HG02759 (cell line): ENCODE data around the gene FIGNL2.

ENCODE experiments used
- ATAC-seq: cut with Tn5 transposase; IDR thresholded peaks from one replicate; pipeline ENCODE4 v1.9.1; 2021; ENCODE audit warnings: mild to moderate bottlenecking, moderate library complexity; ENCODE audit not compliant: unreplicated experiment

The FIGNL2 gene

DNA sequence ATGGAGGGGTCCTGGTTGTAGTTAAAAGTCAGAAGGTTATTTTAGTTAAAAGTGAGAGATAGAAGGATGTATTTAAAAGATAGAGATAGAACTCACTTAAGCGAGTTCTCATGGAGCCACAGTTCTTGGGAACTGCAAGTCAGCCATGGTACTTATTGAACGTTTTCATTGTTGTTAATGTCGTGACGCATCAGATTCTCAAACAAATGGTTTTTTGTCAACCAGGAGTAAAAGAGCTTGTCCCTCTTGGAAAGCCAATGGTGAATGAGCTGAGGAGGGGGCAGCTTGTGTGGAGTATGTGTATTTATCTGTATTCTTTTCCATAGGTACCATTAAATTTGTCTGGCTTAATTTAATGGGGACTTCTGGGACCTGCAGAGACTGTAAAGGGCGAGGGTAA, 68.6 kb downstream of the FIGNL2 start:
- ATAC-seq: no peak

DNA sequence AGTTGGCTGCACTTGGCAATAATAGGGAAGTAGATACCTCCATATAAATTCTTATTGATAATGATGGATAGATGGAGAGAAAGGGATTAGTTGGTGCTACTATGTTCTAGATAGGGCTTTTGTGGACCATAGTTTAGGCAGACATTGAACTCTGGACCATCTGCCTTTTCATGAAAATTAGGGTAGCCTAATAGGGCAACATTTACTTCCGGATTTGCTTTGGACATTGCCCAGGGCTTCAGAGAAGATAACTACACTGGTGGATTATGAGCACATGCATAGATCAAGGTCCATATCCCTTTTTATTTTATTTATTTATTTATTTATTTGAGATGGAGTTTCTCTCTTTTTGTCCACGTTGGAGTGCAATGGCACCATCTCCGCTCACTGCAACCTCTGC, 70.5 kb downstream of the FIGNL2 start:
- ATAC-seq: no peak

DNA sequence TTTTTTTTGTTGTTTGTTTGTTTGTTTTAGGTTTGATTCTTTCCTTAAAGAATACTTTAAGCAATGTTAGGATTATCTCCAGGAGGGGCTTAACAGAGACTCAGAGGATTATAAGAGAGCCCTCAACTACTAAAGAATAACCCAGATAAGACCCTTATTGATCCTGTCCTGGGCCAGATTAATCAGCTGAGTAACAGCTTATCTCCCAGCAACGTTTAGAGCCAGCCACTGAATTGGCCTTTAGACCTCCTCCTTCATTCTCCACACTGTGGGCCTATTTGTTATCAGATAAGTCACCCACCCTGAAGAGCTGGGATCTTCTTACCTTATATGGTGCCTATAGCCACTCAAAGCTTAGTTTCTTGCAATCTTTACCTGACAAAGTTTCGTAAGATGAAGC, 71.1 kb downstream of the FIGNL2 start:
- no peak for ATAC-seq

DNA sequence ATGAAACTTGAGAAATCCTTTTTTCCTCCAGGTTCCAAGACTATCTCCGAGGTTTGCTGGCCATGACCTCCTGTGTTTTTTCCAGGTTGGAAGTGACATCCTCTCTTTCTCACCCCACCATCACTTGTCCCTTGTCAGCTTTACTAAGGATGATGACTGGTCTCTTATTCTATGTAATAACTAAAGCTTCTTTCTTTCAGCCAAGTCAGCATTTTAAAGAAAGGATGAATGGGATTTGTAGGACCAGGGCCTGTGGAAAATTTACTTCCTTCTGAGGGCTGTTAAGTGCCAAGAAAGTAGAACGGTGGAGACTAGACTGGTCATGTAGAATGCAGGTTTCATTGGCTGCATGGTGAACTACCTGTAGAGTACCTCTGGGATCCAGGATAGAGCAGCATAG, 73.6 kb downstream of the FIGNL2 start:
- no peak for ATAC-seq

DNA sequence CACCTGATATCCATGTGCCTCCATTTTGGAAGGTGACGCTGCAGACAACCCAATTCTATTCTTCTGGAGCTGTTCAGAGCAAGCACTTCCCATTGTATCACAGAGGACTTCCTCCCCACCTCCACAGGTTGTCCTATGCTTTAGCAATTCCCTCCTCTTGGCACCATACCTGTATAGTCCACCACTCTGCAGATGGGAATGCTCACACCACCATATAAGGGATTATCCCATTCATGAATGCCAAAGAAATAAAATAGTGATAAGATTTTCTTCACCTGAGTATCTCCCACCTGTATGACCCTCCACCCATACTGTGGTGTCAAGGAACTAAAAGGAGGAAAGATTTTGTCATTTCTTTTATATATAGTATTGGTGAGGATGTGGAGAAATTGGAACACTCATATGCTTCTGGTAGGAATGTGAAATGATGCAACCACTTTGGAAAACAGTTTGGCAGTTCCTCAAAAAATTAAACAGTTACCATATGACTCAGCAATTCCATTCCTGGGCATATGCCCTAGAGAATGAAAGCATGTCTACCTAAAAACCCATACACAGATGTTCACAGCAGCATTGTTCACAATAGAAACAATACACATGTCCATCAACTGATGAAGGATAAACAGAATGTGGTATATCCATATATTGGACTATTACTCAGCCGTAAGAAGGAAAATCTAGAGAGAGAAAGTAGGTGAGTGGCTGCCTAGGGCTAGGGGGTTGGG, 75.2 kb downstream of the FIGNL2 start:
- no peak for ATAC-seq

DNA sequence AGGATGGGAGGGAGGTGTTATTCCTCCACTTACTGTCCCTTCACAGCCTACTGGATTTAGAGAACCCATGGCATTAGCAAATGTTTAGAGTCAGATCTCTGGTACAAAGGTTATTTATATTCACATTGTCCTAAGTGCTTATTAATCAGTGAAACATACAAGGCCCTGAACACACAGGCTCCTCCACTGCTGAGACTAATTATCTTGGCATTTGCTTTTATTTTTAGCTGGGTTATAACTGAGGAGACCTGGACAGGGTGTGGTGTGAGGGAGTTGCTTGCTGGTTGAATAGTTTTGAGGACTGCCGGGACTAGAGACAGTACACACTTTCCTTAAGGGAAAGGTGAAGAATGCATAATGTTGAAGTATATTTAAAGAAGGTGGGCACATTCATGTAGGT, 77.5 kb downstream of the FIGNL2 start:
- no peak for ATAC-seq
